ENCODE results near the gene UBE2QL1. TPM values are rescaled to one million over a fixed set of nuclear protein-coding genes. Genes with fewer than 3 reads are reported as not detected.

The UBE2QL1 gene
- total RNA-seq, 2 donors from 2014 or later: 2.5 to 8.6 TPM

GRCh38 chr5:6450319-6450833 lies 1.7 kb downstream of the UBE2QL1 start:
- no peak for TF ChIP-seq POLR2A (IDR thresholded peaks at IDR 0.05)
- no peak for TF ChIP-seq CTCF (IDR thresholded peaks at IDR 0.05)
- TF ChIP-seq POLR2AphosphoS5 (IDR thresholded peaks at IDR 0.05): no peak
- H3K27ac ChIP-seq: peak overlapping the region in 1 of 2 donors; percentile 38
- peak overlapping the region; percentile 40 to 42 for H3K4me3 ChIP-seq
- WGBS: 65% methylated on average over 9 of the region's 9 CpGs
- no peaks in the 10 kb centered on the region for H3K27me3 ChIP-seq (replicated peaks; ENCODE audit: insufficient read depth)
- DNase-seq (ENCODE audit: low spot score): no peak
- no peaks in the 10 kb centered on the region for H3K4me1 ChIP-seq (replicated peaks)
- intact Hi-C loops (cut with DNase I): loop anchor here (10.0 kb wide), 2 partner anchors 124 to 956 kb away; no protein-coding TSS in a partner anchor
- no peaks in the 10 kb centered on the region for H3K9me3 ChIP-seq
- H3K36me3 ChIP-seq: no peaks in the 10 kb centered on the region

GRCh38 chr5:6452622-6453504 lies 4.2 kb downstream of the UBE2QL1 start:
- Histone ChIP-seq H3K4me1 (replicated peaks) (no peaks in the 10 kb centered on the region), H3K36me3 (no peaks in the 10 kb centered on the region), H3K27me3 (replicated peaks; ENCODE audit: insufficient read depth) (no peaks in the 10 kb centered on the region), H3K4me3 (no peak overlapping the region), H3K9me3 (no peaks in the 10 kb centered on the region), H3K27ac (no peak overlapping the region)
- no peak for DNase-seq (ENCODE audit: low spot score)
- 70% methylated on average over 10 of the region's 10 CpGs for WGBS
- intact Hi-C loops (cut with DNase I): loop anchor here (10.0 kb wide), 2 partner anchors 122 to 958 kb away; no protein-coding TSS in a partner anchor
- TF ChIP-seq POLR2A (IDR thresholded peaks at IDR 0.05) (no peak), POLR2AphosphoS5 (IDR thresholded peaks at IDR 0.05) (no peak), CTCF (IDR thresholded peaks at IDR 0.05) (no peak)

- DNase-seq (ENCODE audit: low spot score): no peak
- H3K36me3 ChIP-seq: no peaks in the 10 kb centered on the region
- peak overlapping the region in 1 of 2 donors; percentile 15 for H3K27ac ChIP-seq
- WGBS: 52% methylated on average over 2 of the region's 2 CpGs
- TF ChIP-seq CTCF (IDR thresholded peaks at IDR 0.05) (no peak), POLR2AphosphoS5 (IDR thresholded peaks at IDR 0.05) (no peak), POLR2A (IDR thresholded peaks at IDR 0.05) (no peak)
- H3K27me3 ChIP-seq (replicated peaks; ENCODE audit: insufficient read depth): no peaks in the 10 kb centered on the region
- H3K4me3 ChIP-seq: no peak overlapping the region
- H3K4me1 ChIP-seq (replicated peaks): no peaks in the 10 kb centered on the region
- H3K9me3 ChIP-seq: no peaks in the 10 kb centered on the region
- intact Hi-C loops (cut with DNase I): loop anchor here (10.0 kb wide), 2 partner anchors 121 to 959 kb away; no protein-coding TSS in a partner anchor
Measured at GRCh38 chr5:6453937-6454560, 5.4 kb downstream of the UBE2QL1 start.

GRCh38 chr5:6454628-6455053 lies 6.0 kb downstream of the UBE2QL1 start:
- Histone ChIP-seq H3K9me3 (no peaks in the 10 kb centered on the region), H3K36me3 (no peaks in the 10 kb centered on the region), H3K27me3 (replicated peaks; ENCODE audit: insufficient read depth) (no peaks in the 10 kb centered on the region), H3K4me3 (no peak overlapping the region), H3K27ac (peak overlapping the region in 1 of 2 donors; percentile 15), H3K4me1 (replicated peaks) (no peaks in the 10 kb centered on the region)
- intact Hi-C loops (cut with DNase I): loop anchor here (10.0 kb wide), 2 partner anchors 120 to 960 kb away; no protein-coding TSS in a partner anchor
- WGBS: 79% methylated on average over 12 of the region's 12 CpGs
- no peak for DNase-seq (ENCODE audit: low spot score)
- TF ChIP-seq CTCF (IDR thresholded peaks at IDR 0.05): no peak
- TF ChIP-seq POLR2A (IDR thresholded peaks at IDR 0.05): no peak
- no peak for TF ChIP-seq POLR2AphosphoS5 (IDR thresholded peaks at IDR 0.05)
